Activated gamma-delta T cell treated with Interleukin-2 at 50 U/mL for 16 hours (primary cell): ENCODE results near the gene GON4L.
"Not testable (repeated sequence)": the region's sequence is repeated elsewhere in the genome, so short reads cannot be mapped to it uniquely, and the experiment has no call there.

Source experiments
- DNase-seq: peaks from one replicate; pipeline ENCODE4 v3.0.0-alpha.2; 2020

Gene GON4L

DNA sequence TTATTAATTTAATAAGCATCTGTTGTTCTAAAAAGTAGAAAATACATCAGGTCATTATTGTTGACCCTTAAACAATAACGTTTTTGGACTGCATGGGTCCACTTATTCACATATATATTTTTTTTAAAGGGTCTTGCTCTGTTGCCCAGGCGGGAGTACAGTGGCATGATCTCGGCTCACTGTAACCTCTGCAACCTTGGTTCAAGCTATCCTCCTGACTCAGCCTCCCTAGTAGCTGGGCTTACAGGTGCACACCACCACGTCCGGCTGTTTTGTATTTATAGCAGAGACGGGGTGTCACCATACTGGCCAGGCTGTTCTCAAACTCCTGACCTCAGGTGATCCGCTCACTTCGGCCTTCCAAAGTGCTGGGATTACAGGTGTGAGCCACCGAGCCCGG, 115.1 kb downstream of the GON4L start:
- DNase-seq = no peak

DNA sequence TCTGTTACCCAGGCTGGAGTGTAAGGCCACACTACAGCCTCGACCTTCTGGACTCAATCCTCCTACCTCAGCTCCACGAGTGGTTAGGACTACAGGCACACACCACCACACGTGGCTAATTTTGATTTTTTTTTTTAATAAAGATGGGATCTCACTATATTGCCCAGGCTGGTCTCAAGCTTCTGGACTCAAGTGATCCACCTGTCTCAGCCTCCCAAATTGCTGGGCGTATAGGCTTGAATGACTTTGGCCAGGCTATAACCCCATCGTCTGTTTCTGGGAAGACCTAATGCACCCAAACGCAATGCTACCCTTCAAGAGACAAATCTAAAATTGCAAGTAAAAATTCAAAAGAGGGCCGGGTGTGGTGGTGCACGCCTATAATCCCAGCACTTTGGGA, 116.0 kb downstream of the GON4L start:
- DNase-seq = no peak

DNA sequence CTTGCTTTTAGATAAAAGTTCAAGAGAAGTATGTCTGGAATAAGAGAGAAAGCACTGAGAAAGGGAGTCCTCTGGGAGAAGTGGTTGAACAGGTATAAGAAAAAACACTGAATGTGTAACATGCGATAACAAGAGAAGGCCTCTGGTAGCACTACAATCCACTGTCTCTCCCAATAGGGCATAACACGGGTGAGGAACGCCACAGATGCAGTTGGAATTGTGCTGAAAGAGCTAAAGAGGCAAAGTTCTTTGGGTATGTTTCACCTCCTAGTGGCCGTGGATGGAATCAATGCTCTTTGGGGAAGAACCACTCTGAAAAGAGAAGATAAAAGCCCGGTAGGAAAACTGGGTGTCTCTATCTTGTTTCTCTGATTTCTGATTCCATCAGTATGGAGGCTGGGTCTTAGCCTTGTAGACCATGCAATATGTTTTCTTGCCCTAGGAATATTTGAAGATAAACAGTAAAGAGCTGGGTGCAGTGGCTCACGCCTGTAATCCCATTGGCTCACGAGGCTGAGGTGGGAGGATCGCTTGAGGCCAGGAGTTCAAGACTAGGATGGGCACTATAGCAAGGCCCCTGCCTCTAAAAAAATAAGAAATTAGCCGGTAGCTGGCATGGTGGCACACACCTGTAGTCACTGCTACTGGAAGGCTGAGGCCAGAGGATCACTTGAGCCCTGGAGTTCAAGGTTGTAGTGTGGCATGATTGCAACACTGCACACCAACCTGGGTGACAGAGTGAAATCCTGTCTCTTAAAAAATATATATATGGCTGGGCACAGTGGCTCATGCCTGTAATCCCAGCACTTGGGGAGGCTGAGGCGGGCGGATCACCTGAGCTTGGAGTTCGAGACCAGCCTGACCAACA, 127.7 kb downstream of the GON4L start:
- DNase-seq = peak; percentile 9

DNA sequence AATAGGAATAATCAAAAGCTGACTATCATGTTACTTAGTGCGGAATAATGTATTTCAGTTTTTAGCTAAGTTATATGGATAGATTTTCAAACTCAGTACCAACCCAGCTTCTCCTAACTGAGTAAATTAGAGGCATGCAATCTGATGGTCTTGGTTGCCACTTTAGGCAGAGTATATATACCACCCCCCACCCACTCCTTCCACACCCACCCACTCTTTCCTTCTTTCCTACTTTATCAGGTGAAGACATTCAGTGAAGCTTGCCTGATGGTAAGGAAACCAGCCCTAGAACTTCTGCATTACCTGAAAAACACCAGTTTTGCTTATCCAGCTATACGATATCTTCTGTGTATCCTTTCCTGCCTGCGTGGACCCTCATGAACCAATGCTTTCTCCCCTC, 131.9 kb downstream of the GON4L start:
- no peak for DNase-seq

DNA sequence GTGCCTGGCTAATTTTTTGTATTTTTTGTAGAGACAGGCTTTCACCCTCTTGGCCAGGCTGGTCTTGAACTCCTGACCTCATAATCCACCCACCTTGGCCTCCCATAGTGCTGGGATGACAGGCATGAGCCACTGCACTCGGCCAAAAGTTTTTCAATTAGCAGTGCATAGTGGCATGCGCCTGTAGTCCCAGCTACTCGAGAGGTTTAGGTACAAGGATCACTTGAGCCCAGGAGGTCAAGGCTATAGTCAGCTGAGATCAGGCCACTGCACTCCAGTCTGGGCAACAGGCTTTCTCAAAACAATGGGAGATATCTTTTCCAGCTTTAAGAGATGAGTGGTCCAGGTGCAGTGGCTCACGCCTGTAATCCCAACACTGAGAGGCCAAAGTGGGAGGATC, 137.3 kb downstream of the GON4L start:
- DNase-seq = no peak

DNA sequence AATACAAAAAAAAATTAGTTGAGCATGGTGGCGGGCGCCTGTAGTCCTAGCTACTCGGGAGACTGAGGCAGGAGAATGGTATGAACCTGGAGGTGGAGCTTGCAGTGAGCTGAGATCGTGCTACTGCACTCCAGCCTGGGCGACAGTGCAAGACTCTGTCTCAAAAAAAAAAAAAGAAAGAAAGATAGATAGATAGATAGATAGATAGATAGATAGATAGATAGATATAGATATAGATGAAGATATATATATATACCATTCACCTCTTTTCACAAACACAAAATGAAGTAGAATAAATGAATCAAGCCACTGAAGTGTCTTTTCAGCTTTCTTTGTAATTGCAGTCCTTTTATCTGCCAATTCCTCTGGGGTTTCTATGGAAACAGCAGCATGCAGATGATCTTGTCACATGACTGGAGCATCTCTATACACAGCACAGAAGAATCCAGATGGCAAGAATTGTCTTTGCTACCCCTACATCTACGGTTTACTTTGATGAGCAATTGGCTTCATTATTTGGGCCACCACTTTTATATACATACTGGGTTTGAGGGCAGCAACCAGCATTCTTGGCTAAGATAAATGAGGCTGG, 138.4 kb downstream of the GON4L start:
- DNase-seq = not testable (repeated sequence)

DNA sequence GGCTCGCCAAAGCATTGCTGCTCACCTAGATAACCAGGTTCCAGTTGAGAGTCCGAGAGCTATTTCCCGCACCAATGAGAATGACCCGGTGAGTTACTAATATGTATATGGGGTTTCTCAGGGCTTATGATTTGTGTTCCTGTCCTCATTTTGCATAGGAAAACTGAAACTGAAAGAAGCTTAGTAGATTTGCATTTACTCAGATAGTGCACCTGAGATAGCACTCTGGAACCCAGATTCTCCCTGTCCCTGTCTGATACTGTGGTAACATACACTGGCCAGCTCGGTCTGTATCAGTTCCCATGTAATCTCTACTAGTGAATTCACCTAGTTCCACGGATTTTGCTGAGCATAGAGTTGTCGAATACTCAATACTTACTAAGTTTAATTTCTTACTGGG, 140.0 kb downstream of the GON4L start:
- DNase-seq = no peak

DNA sequence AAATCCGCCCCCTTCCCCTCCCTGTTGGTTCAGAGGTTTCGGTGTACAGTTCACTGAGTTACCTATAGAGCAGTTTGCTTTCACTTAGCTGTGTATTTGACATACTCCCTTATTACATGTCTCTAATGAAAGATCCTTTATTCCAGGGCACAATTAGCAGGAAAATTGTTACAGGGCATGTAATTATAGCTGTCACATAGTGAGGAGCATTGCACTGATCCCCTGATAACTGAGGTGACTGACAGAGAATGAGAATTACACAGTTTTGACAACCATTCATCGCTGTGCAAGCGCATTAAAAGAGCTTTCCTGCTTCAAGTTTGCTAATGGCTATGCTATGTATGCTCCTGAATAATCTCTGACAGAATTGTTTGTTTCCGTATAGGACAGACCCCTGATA, 141.2 kb downstream of the GON4L start:
- DNase-seq = no peak

DNA sequence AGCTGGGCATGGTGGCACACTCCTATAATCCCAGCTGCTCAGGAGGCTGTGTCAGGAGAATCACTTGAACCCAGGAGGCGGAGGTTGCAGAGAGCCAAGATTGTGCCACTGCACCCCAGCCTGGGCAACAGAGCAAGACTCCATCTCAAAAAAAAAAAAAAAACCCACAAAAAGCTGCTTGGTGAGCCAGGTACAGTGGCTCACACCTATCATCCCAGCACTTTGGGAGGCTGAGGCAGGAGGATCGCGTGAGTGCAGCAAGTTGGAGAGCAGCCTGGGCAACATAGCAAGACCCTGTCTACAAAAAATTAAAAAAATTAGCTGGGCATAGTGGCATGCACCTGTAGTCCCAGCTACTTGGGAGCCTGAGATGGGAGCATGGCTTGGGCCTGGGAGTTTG, 142.0 kb downstream of the GON4L start:
- DNase-seq = not testable (repeated sequence)

DNA sequence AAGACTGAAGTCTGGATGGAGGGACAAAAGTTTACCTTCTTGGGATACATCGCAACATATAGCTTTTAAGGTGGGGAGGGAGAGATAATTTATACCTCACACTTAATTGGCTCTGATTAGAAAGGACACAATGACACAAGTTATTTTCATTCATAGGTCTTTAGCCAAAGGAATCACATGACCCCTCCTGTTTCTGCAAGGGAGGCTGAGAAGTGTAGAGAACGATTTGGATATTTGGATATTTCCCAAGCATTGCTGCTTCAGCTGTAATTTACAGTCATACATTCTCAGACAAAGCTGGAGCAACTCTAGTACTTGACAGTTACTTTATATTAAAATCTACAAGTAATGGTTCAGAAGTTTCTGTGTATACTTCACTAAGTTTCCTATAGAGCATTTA, 143.9 kb downstream of the GON4L start:
- no peak for DNase-seq

DNA sequence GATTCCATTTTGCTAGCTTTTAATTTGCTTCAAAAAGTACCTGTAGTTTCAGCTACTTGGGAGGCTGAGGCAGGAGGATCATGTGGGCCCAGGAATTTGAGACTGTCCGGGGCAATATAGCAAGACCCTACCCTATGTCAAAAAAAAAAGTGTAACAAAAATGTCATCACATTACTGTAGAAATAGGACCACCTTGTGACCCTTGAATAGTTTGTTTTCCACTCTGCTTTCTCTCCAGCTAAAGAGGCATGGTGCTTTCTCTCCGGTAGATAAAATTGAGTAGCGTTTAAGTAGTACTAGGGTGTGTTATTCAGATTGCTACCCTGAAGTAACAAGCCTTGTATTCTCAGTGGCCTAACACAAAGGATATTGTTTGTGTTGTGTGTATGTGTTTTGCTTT, 144.4 kb downstream of the GON4L start:
- not testable (repeated sequence) for DNase-seq

DNA sequence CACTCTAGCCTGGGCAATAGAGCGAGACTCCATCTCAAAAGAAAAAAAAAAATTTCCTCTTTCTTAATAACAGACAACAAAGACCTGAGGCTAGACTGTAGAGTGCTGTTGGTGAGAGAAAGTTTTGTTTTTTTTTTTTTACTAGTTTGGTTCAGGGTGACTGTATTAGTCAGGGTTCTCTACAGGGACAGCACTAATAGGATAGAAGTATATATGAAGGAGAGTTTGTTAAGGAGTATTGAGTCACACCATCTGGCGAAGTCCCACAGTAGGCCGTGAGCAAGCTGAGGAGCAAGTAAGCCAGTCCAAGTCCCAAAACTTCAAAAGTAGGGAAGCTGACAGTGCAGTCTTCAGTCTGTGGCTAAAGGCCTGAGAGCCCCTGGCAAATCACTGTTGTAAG, 145.6 kb downstream of the GON4L start:
- DNase-seq = not testable (repeated sequence)

DNA sequence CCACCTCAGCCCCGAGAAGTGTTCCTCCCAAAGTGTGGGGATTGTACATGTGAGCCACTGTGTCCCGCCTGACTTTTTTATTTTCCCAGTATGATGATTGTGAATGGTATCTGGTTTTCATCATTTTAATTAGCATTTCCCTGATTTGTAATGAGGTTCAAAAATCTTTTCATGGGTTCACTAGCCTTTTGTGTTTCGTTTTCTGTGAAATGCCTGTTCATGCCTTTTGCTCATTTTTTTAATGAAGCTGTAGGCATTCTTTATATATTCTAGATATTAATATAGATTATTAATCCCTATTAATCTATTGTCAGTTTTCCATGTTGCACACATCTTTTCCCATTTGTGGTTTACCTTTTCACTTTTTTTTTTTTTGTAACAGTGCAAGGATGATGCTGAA, 147.6 kb downstream of the GON4L start:
- DNase-seq = no peak

DNA sequence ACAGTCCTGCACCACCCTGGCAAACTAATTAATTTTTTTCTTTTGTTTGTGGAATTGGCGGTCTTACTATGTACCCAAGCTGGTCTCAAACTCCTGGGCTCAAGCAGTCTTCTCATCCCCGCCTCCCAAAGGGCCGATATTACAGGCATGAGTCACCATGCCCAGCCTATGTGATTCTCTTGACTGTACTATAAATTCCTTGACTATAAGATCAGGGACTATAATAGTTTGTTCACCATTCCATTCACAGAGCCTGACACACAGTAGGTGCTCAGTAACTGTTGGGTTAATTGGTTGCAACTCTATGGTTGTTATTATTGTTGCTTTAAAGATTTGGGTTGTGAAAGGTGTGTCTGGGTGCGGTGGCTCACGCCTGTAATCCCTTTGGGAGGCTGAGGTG, 150.9 kb downstream of the GON4L start:
- no peak for DNase-seq

DNA sequence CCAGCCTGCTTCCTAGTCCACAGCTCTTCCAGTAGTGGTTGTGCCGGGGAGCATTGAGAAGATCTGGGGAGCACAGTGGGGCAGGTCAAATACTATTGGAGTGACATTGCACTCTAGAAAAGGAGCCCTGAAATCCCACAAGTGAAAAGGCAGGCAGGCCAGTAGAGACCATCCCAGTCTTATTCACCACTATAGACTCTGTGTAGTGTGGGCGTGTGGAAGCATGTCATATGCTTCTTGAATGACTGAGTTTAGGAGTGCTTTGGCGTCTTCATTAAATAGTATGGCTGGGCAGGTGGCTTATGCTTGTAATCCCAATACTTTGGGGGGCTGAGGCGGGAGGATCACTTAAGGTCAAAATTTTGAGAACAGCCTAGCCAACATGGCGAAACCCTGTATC, 152.6 kb downstream of the GON4L start:
- DNase-seq = not testable (repeated sequence)

DNA sequence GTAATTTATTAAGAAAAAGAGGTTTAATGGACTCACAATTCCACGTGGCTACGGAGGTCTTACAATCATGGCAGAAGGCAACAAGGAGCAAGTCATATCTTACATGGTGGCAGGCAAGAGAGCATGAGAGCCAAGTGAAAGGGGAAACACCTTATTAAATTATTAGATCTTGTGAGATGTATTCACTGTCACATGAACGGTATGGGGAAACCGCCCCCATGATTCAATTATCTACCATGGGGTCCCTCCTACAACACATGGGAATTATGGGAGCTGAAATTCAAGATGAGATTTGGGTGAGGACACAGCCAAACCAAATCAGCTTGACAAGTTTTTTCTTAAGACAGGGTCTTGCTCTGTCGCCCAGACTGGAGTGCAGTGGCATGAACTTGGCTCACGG, 153.8 kb downstream of the GON4L start:
- no peak for DNase-seq

DNA sequence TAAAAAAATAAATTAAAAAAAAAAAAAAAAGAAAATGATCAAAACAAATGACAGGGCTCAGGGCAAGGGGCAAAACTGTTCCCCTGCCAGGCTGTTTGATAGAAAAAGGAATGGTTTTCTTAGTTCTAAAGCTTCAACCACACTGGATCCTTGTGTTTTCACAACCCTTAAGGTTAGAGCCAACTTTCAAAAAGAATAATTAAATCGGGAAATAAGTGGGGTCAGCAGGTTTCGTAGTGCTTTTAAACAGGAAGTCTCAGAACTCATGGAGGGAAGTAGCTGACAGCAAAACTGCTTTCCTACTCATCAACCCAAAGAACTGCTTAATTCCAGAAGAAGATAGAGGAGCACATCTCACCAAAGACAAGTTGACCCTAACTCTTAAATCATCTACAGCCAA, 155.3 kb downstream of the GON4L start:
- DNase-seq = not testable (repeated sequence)
